ENCODE results near the gene CNN1. TPM values are rescaled to one million over a fixed set of nuclear protein-coding genes. Genes with fewer than 3 reads are reported as not detected.
A peak's percentile ranks its signal among the peaks of the same experiment; 100 is the strongest.

CNN1 gene
- polyA plus RNA-seq, 2 of the 4 experiments (the other 2 are of a cell fraction) = 0.62 to 0.96 TPM

DNA sequence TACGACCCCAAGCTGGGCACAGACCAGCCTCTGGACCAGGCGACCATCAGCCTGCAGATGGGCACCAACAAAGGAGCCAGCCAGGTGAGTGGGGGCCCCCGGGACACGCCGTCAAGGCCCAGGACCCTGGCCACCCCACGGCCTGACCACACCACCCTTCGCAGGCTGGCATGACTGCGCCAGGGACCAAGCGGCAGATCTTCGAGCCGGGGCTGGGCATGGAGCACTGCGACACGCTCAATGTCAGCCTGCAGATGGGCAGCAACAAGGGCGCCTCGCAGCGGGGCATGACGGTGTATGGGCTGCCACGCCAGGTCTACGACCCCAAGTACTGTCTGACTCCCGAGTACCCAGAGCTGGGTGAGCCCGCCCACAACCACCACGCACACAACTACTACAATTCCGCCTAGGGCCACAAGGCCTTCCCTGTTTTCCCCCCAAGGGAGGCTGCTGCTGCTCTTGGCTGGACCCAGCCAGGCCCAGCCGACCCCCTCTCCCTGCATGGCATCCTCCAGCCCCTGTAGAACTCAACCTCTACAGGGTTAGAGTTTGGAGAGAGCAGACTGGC lies 10.8 kb downstream of the CNN1 start (continued):
- TF ChIP-seq, protein P1, sequence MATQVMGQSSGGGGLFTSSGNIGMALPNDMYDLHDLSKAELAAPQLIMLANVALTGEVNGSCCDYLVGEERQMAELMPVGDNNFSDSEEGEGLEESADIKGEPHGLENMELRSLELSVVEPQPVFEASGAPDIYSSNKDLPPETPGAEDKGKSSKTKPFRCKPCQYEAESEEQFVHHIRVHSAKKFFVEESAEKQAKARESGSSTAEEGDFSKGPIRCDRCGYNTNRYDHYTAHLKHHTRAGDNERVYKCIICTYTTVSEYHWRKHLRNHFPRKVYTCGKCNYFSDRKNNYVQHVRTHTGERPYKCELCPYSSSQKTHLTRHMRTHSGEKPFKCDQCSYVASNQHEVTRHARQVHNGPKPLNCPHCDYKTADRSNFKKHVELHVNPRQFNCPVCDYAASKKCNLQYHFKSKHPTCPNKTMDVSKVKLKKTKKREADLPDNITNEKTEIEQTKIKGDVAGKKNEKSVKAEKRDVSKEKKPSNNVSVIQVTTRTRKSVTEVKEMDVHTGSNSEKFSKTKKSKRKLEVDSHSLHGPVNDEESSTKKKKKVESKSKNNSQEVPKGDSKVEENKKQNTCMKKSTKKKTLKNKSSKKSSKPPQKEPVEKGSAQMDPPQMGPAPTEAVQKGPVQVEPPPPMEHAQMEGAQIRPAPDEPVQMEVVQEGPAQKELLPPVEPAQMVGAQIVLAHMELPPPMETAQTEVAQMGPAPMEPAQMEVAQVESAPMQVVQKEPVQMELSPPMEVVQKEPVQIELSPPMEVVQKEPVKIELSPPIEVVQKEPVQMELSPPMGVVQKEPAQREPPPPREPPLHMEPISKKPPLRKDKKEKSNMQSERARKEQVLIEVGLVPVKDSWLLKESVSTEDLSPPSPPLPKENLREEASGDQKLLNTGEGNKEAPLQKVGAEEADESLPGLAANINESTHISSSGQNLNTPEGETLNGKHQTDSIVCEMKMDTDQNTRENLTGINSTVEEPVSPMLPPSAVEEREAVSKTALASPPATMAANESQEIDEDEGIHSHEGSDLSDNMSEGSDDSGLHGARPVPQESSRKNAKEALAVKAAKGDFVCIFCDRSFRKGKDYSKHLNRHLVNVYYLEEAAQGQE (IDR thresholded peaks at IDR 0.05) = no peak
- no peak for TF ChIP-seq EP300 (IDR thresholded peaks at IDR 0.05)

DNA sequence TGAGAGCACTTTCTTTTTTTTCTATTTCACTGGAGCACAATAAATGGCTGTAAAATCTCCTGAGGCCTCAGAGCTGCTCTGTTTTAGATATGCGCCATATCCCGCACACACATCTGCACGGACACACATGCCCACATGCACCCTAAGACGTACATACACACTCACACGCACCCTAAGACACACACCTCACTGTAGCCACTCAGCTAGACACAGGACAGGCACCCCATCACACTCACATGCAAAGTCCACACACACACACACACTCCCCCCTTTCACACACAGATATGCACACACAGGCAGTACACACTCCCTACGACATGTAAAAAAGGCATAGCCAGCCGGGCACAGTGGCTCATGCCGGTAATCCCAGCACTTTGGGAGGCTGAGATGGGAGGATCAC lies 11.6 kb downstream of the CNN1 start:
- ChIA-PET CTCF (interaction anchor here (1.9 kb wide), 1 partner anchor 14 kb away, joined by 7 read pairs; no protein-coding TSS in a partner anchor), POLR2A (no interaction called here)
- Histone ChIP-seq H3K4me2 (no peak overlapping the region), H3K9me3 (no peaks in the 10 kb centered on the region), H3K27ac (no peak overlapping the region), H3K4me3 (no peak overlapping the region), H3K4me1 (no peaks in the 10 kb centered on the region)
- FAIRE-seq (no peak), DNase-seq (ENCODE audit: low read depth in 1 of 2, low spot score in 1 of 2) (no peak), ATAC-seq (no peak)
- 96% methylated on average over 8 of the region's 8 CpGs for WGBS (ENCODE audit: missing lambda C conversion rate)
- TF ChIP-seq, protein P1 (IDR thresholded peaks at IDR 0.05) = no peak
- TF ChIP-seq HDAC2 (IDR thresholded peaks at IDR 0.05) (no peak), SREBF2 (IDR thresholded peaks at IDR 0.05) (no peak), CHD2 (IDR thresholded peaks at IDR 0.05; ENCODE audit: low read length, partially characterized antibody) (no peak), BHLHE40 (IDR thresholded peaks at IDR 0.05; ENCODE audit: low read depth, low read length) (no peak), MAZ (IDR thresholded peaks at IDR 0.05; ENCODE audit: borderline replicate concordance, low read depth, low read length) (no peak), GATA3 (IDR thresholded peaks at IDR 0.05; ENCODE audit: borderline replicate concordance) (no peak), CEBPB (IDR thresholded peaks at IDR 0.05) (no peak)
- TF ChIP-seq, protein P2, sequence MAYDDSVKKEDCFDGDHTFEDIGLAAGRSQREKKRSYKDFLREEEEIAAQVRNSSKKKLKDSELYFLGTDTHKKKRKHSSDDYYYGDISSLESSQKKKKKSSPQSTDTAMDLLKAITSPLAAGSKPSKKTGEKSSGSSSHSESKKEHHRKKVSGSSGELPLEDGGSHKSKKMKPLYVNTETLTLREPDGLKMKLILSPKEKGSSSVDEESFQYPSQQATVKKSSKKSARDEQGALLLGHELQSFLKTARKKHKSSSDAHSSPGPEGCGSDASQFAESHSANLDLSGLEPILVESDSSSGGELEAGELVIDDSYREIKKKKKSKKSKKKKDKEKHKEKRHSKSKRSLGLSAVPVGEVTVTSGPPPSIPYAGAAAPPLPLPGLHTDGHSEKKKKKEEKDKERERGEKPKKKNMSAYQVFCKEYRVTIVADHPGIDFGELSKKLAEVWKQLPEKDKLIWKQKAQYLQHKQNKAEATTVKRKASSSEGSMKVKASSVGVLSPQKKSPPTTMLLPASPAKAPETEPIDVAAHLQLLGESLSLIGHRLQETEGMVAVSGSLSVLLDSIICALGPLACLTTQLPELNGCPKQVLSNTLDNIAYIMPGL (CRISPR knock-in tag; IDR thresholded peaks at IDR 0.05; ENCODE audit: borderline replicate concordance) = no peak

DNA sequence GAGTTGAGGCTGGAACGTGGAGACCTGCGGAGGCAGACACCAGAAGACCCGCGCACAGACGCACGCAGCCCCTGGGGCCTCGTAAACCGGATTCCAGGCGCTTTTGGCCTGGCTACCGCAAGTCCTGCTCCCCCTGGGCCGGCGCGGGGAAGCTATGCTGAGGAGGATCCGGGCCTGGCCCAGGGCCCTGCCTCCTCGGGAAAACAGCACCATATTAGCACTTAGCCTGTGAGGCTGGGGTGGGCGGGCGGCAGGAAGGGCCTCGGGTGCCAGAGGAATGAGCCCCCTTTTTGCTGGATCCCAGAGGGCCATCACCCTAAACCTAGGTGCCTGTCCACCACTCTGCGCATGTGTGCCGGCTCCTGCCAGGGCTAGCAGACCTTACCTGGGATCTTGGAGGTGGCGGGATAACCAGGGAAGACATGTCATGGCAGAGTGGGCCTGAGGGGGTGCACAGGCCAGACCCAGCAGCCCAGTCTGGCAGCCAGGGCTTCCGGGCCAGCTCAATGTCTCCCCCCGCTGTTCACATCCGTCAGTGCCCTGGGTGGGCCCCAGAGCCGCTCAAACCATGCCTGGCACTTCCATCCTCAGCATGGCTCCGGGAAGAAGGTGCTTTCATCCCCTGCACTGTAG lies 13.1 kb downstream of the CNN1 start:
- CTCF ChIA-PET = interaction anchor here (1.4 to 2.0 kb wide), 2 partner anchors 16 to 36 kb away, joined by 3 to 9 read pairs; no protein-coding TSS in a partner anchor
- FAIRE-seq = no peak
- no peak overlapping the region for H3K4me3 ChIP-seq
- no peak for DNase-seq (ENCODE audit: low read depth in 1 of 2, low spot score in 1 of 2)
- peak; percentile 24 to 25; a peak in 2 of 5 replicates for TF ChIP-seq RAD21 (conservative IDR thresholded peaks at IDR 0.05 in 1 of 2, IDR thresholded peaks at IDR 0.05 in 1 of 2)
- TF ChIP-seq, protein P3, sequence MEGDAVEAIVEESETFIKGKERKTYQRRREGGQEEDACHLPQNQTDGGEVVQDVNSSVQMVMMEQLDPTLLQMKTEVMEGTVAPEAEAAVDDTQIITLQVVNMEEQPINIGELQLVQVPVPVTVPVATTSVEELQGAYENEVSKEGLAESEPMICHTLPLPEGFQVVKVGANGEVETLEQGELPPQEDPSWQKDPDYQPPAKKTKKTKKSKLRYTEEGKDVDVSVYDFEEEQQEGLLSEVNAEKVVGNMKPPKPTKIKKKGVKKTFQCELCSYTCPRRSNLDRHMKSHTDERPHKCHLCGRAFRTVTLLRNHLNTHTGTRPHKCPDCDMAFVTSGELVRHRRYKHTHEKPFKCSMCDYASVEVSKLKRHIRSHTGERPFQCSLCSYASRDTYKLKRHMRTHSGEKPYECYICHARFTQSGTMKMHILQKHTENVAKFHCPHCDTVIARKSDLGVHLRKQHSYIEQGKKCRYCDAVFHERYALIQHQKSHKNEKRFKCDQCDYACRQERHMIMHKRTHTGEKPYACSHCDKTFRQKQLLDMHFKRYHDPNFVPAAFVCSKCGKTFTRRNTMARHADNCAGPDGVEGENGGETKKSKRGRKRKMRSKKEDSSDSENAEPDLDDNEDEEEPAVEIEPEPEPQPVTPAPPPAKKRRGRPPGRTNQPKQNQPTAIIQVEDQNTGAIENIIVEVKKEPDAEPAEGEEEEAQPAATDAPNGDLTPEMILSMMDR (IDR thresholded peaks at IDR 0.05) = peak; percentile 22; the same call in 2 of the 3 replicates
- TF ChIP-seq RARB (CRISPR knock-in tag; IDR thresholded peaks at IDR 0.05) = no peak
- 97% methylated on average over 9 of the region's 26 CpGs for WGBS (ENCODE audit: missing lambda C conversion rate)
- peak; percentile 61 to 87; a peak in 4 of 6 replicates for ATAC-seq
- H3K4me1 ChIP-seq = no peaks in the 10 kb centered on the region
- H3K9me3 ChIP-seq = no peaks in the 10 kb centered on the region
- H3K4me2 ChIP-seq = no peak overlapping the region
- POLR2A ChIA-PET = no interaction called here
- H3K27ac ChIP-seq = no peak overlapping the region

Data from A549 (cell line).